ENCODE measurements around the gene ROR2.

The ROR2 gene

DNA sequence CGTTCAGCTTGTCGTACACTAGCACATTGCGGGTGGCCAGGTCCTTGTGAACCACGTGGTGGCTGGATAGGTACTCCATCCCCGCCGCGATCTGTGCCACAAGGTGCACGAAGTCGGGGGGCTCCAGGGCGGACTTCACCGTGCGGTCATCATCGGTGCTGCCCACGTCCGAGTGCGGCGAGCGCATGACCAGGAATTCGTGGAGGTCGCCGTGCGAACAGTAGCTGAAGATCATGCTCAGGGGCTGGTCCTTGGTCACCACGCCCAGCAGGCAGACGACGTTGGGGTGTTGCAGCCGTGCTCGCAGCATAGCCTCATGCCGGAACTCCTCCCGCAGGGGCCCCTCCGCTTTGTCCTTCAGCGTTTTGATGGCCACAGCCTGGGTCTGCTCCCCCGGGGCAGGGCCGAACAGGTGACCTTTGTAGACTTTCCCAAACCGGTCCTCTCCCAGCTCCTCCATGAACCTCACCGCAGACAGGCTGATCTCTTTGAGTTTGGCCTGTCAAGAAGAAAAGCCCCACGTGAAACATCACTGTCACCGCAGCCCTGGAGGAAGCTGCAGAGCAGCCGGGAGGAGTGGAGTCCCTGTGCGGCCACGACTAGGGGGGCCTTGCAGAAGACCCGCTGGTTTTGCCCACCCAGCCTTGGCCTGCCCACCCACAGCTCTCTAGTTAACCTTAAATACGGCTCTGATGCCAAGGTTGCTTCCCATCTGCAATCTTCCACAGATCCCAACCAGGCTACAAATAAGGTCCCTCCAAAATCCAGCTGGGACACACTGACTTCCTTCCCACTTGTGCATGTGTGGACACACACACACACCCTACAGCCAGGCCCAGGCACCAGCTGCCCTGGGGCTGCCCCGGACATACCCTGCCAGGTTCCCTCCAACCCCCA lies 225.2 kb downstream of the ROR2 start:
- H3K36me3 Mint-ChIP-seq (ENCODE audit: low read depth), result no peaks in the 10 kb centered on the region
- H3K9me3 Mint-ChIP-seq, result no peaks in the 10 kb centered on the region
- peaks cover 18% of the 10 kb centered on the region for H3K27me3 Mint-ChIP-seq
- peak overlapping the region; percentile 5 for H3K27ac Mint-ChIP-seq
- H3K4me3 Mint-ChIP-seq, result no peak overlapping the region
- intact Hi-C loops (cut with micrococcal nuclease), result loop anchor here (5.0 to 10.0 kb wide), 3 partner anchors 60 to 808 kb away; no protein-coding TSS in a partner anchor
- H3K4me1 Mint-ChIP-seq (ENCODE audit: low read depth), result peaks cover 8% of the 10 kb centered on the region

GRCh38 chr9:91724068-91724440 lies 226.0 kb downstream of the ROR2 start:
- Mint-ChIP-seq H3K27ac (no peak overlapping the region), H3K36me3 (ENCODE audit: low read depth) (no peaks in the 10 kb centered on the region), H3K4me1 (ENCODE audit: low read depth) (peaks cover 8% of the 10 kb centered on the region), H3K27me3 (peaks cover 24% of the 10 kb centered on the region), H3K9me3 (no peaks in the 10 kb centered on the region), H3K4me3 (no peak overlapping the region)
- intact Hi-C loops (cut with micrococcal nuclease), result loop anchor here (10.0 kb wide), 2 partner anchors 59 to 689 kb away; no protein-coding TSS in a partner anchor

- Mint-ChIP-seq H3K9me3 (no peaks in the 10 kb centered on the region), H3K4me3 (no peak overlapping the region), H3K27ac (no peak overlapping the region), H3K36me3 (ENCODE audit: low read depth) (no peaks in the 10 kb centered on the region), H3K4me1 (ENCODE audit: low read depth) (peaks cover 8% of the 10 kb centered on the region), H3K27me3 (peaks cover 27% of the 10 kb centered on the region)
- intact Hi-C loops (cut with micrococcal nuclease), result loop anchor here (10.0 kb wide), 2 partner anchors 59 to 689 kb away; no protein-coding TSS in a partner anchor
These were observed 226.5 kb downstream of the ROR2 start for GRCh38 chr9:91723420-91724067.

GRCh38 chr9:91720751-91721705 lies 229.0 kb downstream of the ROR2 start:
- H3K4me3 Mint-ChIP-seq, result no peak overlapping the region
- intact Hi-C loops (cut with micrococcal nuclease), result loop anchor here (10.0 kb wide), 2 partner anchors 56 to 686 kb away; no protein-coding TSS in a partner anchor
- H3K9me3 Mint-ChIP-seq, result peaks cover 11% of the 10 kb centered on the region
- no peaks in the 10 kb centered on the region for H3K36me3 Mint-ChIP-seq (ENCODE audit: low read depth)
- no peak overlapping the region for H3K27ac Mint-ChIP-seq
- peaks cover 39% of the 10 kb centered on the region for H3K27me3 Mint-ChIP-seq
- H3K4me1 Mint-ChIP-seq (ENCODE audit: low read depth), result peaks cover 8% of the 10 kb centered on the region

GRCh38 chr9:91720313-91720712 lies 229.7 kb downstream of the ROR2 start:
- Mint-ChIP-seq H3K27me3 (peaks cover 39% of the 10 kb centered on the region), H3K9me3 (peaks cover 11% of the 10 kb centered on the region), H3K4me3 (no peak overlapping the region), H3K36me3 (ENCODE audit: low read depth) (no peaks in the 10 kb centered on the region), H3K4me1 (ENCODE audit: low read depth) (peaks cover 8% of the 10 kb centered on the region), H3K27ac (no peak overlapping the region)
- intact Hi-C loops (cut with micrococcal nuclease), result loop anchor here (10.0 kb wide), 2 partner anchors 56 to 686 kb away; no protein-coding TSS in a partner anchor

GRCh38 chr9:91718071-91718470 lies 232.0 kb downstream of the ROR2 start:
- Mint-ChIP-seq H3K4me3 (no peak overlapping the region), H3K4me1 (ENCODE audit: low read depth) (peaks cover 8% of the 10 kb centered on the region), H3K9me3 (peaks cover 11% of the 10 kb centered on the region), H3K36me3 (ENCODE audit: low read depth) (no peaks in the 10 kb centered on the region), H3K27me3 (peaks cover 39% of the 10 kb centered on the region), H3K27ac (no peak overlapping the region)
- intact Hi-C loops (cut with micrococcal nuclease), result no loop called here

DNA sequence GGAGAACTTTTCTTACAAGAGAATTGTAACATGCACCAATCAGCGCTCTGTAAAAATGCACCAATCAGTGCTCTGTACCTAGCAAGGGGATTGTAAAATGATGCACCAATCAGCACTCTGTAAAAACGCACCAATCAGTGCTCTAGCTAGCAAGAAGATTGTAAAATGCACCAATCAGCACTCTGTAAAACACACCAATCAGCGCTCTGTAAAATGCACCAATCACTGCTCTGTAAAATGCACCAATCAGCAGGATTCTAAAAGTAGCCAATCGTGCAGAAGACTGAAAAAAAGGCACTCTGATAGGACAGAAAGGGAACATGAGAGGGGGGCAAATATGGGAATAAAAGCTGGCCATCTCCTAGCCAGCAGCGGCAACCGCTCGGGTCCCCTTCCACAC lies 233.2 kb downstream of the ROR2 start:
- peaks cover 11% of the 10 kb centered on the region for H3K9me3 Mint-ChIP-seq
- intact Hi-C loops (cut with micrococcal nuclease), result no loop called here
- no peak overlapping the region for H3K4me3 Mint-ChIP-seq
- peaks cover 14% of the 10 kb centered on the region for H3K4me1 Mint-ChIP-seq (ENCODE audit: low read depth)
- peaks cover 29% of the 10 kb centered on the region for H3K27me3 Mint-ChIP-seq
- H3K36me3 Mint-ChIP-seq (ENCODE audit: low read depth), result no peaks in the 10 kb centered on the region
- H3K27ac Mint-ChIP-seq, result no peak overlapping the region

GRCh38 chr9:91716239-91716638 lies 233.8 kb downstream of the ROR2 start:
- Mint-ChIP-seq H3K4me3 (no peak overlapping the region), H3K36me3 (ENCODE audit: low read depth) (no peaks in the 10 kb centered on the region), H3K4me1 (ENCODE audit: low read depth) (peaks cover 12% of the 10 kb centered on the region), H3K27ac (no peak overlapping the region), H3K27me3 (peaks cover 29% of the 10 kb centered on the region), H3K9me3 (peaks cover 11% of the 10 kb centered on the region)
- intact Hi-C loops (cut with micrococcal nuclease), result no loop called here

- no peaks in the 10 kb centered on the region for H3K36me3 Mint-ChIP-seq (ENCODE audit: low read depth)
- H3K4me3 Mint-ChIP-seq, result no peak overlapping the region
- peaks cover 27% of the 10 kb centered on the region for H3K27me3 Mint-ChIP-seq
- intact Hi-C loops (cut with micrococcal nuclease), result no loop called here
- peaks cover 6% of the 10 kb centered on the region for H3K4me1 Mint-ChIP-seq (ENCODE audit: low read depth)
- no peak overlapping the region for H3K27ac Mint-ChIP-seq
- H3K9me3 Mint-ChIP-seq, result peaks cover 11% of the 10 kb centered on the region
These were observed 235.0 kb downstream of the ROR2 start for GRCh38 chr9:91714874-91715615.

DNA sequence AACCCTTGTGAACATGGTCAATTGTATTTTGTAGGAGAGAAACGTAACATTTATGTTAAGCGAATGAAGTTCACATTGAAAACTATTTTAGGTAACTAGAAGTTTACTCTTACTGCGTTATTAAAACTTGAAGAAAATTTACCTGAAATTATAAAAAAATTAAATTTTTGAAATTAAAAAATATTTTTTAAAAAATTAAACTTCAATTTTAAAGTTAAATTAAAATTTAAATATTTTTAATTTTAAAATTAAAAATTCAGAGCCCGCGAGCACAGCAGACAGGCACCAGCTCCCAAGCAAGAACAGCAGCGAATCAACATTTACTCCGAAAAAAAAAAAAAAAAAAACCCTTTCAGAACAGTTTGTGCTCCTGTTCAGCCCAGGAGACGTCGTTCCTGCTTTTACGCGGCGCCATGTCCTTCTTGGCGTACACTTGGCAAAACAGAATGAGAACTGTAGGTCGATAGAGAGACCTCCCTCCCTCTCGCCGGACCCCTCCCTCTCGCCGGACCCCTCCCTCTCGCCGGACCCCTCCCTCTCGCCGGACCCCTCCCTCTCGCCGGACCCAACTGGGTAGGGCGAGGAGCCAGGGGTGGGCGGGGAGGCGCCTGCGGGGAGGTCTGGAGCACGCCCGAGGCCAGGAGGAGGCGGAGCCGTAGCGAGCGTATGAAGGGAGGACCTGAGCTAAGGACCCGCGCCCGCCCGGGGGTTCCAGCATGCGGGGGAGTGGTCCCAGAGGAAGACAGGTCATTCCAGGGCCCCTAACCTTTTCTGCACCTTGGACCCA lies 235.8 kb downstream of the ROR2 start:
- peaks cover 19% of the 10 kb centered on the region for H3K27me3 Mint-ChIP-seq
- H3K9me3 Mint-ChIP-seq, result peaks cover 11% of the 10 kb centered on the region
- H3K27ac Mint-ChIP-seq, result no peak overlapping the region
- no peaks in the 10 kb centered on the region for H3K36me3 Mint-ChIP-seq (ENCODE audit: low read depth)
- H3K4me1 Mint-ChIP-seq (ENCODE audit: low read depth), result peaks cover 6% of the 10 kb centered on the region
- peak overlapping the region; percentile 44 for H3K4me3 Mint-ChIP-seq
- intact Hi-C loops (cut with micrococcal nuclease), result no loop called here

- Mint-ChIP-seq H3K27ac (no peak overlapping the region), H3K4me1 (ENCODE audit: low read depth) (peaks cover 6% of the 10 kb centered on the region), H3K9me3 (peaks cover 11% of the 10 kb centered on the region), H3K36me3 (ENCODE audit: low read depth) (no peaks in the 10 kb centered on the region), H3K4me3 (no peak overlapping the region), H3K27me3 (peaks cover 12% of the 10 kb centered on the region)
- intact Hi-C loops (cut with micrococcal nuclease), result no loop called here
These were observed 237.2 kb downstream of the ROR2 start for GRCh38 chr9:91712811-91713210.

DNA sequence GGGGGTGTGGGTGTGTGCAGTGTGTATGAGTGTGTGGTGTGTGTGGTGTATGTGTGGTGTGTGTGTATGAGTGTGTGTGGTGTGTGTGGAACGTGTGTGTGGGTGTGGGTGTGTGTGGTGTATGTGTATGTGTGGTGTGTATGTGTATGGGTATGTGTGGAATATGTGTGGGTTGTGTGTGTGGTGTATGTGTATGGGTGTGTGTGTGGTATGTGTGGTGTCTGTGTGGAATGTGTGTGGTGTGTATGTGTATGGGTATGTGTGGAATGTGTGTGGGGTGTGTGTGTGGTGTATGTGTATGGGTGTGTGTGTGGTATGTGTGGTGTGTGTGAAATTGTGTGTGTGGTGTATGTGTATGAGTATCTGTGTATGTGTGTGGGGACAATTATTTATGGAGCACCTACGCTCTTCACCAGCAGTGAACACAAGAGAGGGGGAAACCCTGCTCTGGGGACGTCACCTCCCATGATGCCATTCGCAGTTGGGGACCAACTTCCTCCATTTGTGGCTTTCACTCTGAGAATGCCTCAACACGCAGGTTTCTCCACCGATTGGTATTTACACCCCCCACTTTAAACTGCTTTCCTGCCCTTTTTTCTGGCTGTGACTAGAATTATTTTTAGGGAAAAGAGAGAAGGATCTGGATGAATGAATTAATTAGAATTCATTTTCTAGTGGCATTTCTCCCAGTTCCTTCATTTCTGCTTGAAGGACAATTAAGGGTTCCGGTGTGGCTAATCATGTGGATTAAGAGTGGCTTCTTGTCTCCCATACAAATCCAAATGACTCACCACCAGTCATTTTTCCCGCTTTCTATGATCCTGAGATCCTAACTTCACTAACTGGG lies 238.1 kb downstream of the ROR2 start:
- peaks cover 6% of the 10 kb centered on the region for H3K4me1 Mint-ChIP-seq (ENCODE audit: low read depth)

More for the DNA sequence above, 238.1 kb downstream of the ROR2 start:
- no peak overlapping the region for H3K27ac Mint-ChIP-seq
- no peaks in the 10 kb centered on the region for H3K36me3 Mint-ChIP-seq (ENCODE audit: low read depth)
- no peak overlapping the region for H3K4me3 Mint-ChIP-seq
- peaks cover 9% of the 10 kb centered on the region for H3K9me3 Mint-ChIP-seq
- intact Hi-C loops (cut with micrococcal nuclease), result no loop called here
- peaks cover 7% of the 10 kb centered on the region for H3K27me3 Mint-ChIP-seq

Measured in dendritic cell treated with granulocyte-macrophage colony-stimulating factor and Interleukin-4, amounts not matched to agents 40 ng/mL and 50 ng/mL, for 4 days (primary cell).